Measurements from ENCODE around the gene TRIM73.
"Not testable (repeated sequence)": the region's sequence is repeated elsewhere in the genome, so short reads cannot be mapped to it uniquely, and the experiment has no call there.

The TRIM73 gene

DNA sequence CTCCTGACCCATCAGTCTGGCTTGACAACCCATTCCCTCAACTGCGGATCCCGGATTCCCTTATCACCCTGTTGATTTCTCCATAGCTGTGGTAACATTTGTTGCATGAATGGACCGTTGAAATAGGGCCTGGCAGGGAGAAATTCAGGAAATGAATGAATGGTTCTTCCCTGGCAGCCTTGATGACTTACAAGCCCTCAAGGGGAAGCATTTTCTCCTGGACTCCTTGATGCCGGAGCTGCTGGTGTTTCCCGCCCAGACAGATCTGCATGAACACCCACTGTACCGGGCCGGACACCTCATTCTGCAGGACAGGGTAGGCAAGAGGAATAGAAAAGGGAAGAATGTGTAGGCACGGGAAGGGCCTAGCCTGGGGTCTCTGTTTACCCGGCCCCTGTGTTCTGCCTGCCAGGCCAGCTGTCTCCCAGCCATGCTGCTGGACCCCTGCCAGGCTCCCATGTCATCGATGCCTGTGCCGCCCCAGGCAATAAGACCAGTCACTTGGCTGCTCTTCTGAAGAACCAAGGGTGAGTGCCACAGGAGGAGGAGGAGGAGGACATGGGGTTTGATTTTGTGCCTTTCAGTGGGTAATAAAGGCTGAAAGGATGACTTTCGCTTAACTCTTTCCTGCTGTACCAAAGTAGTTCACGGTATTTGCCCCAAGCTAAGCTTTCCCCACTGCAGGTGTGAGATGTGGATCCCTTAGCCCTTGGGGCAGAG is 19.4 kb downstream of the TRIM73 start:
- not testable (repeated sequence) for DNase-seq (ENCODE audit: low read depth); H3K4me3 ChIP-seq (ENCODE audit: control insufficient read depth, low read depth, low read length)

DNA sequence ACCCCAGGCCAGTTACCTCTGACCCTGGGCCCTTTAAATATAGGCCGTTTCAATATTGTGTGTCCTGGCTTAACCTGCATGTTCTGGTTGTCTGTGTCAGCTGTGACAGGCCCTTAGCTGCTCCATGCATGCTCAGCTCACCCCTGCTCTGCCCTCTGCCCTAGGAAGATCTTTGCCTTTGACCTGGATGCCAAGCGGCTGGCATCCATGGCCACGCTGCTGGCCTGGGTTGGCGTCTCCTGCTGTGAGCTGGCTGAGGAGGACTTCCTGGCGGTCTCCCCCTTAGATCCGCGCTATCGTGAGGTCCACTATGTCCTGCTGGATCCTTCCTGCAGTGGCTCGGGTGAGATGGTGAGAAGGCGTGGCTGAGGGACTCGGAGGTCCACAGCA is 20.0 kb downstream of the TRIM73 start:
- not testable (repeated sequence) for DNase-seq (ENCODE audit: low read depth); H3K4me3 ChIP-seq (ENCODE audit: control insufficient read depth, low read depth, low read length)

- not testable (repeated sequence) for H3K4me3 ChIP-seq (ENCODE audit: control insufficient read depth, low read depth, low read length); DNase-seq (ENCODE audit: low read depth)
These were observed 20.5 kb downstream of the TRIM73 start for GRCh38 chr7:75415829-75416373.

DNA sequence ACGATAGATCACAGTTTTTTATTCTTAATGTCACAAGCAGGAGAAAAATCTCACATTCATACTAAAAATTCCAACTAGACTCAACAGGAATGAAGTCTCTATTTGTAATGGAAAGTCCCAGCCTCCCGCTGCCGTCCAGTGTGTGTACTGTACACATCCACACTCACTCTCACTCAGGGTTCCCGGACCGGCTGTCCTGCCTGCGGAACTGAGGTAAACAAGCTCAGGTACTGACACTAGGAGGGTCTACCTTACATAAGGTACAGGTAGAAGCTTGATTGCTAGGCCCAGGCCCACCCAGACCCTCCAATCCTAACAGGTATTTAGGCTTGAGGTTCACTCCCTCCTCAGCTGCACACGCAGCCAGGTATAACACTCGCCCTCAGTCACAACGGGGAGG is 21.4 kb downstream of the TRIM73 start:
- not testable (repeated sequence) for DNase-seq (ENCODE audit: low read depth); H3K4me3 ChIP-seq (ENCODE audit: control insufficient read depth, low read depth, low read length)

DNA sequence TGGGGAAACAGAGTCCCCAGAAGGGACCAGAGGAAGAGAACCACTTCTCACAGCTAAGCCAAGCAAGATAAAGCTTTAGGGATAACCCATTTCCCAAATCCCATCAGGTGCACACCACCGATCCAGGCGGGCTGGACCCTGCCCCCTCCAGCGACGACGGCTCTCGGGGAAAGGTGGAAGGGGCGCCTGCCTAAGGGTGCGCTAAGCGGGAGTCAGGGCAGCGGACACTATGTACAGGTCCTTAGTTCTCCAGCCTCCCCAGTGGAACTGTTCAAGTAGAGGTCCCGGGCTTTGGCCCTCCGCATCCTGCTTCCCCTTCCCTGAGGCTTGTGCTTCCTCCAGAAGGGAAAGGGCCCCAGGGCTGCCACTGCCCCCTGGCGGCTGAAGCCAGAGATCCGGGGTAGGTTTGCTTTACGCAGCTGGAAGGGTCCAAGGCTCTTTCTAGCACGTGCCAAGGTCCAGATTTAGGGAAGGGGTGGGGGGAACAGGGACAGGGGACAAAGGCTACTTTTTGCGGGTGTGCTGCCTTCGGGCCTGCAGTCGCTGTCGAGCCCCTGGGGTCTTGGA is 22.9 kb downstream of the TRIM73 start:
- not testable (repeated sequence) for DNase-seq (ENCODE audit: low read depth); H3K4me3 ChIP-seq (ENCODE audit: control insufficient read depth, low read depth, low read length)

- DNase-seq (ENCODE audit: low read depth); H3K4me3 ChIP-seq (ENCODE audit: control insufficient read depth, low read depth, low read length): not testable (repeated sequence)
These were observed 23.8 kb downstream of the TRIM73 start for GRCh38 chr7:75419210-75419609.

DNA sequence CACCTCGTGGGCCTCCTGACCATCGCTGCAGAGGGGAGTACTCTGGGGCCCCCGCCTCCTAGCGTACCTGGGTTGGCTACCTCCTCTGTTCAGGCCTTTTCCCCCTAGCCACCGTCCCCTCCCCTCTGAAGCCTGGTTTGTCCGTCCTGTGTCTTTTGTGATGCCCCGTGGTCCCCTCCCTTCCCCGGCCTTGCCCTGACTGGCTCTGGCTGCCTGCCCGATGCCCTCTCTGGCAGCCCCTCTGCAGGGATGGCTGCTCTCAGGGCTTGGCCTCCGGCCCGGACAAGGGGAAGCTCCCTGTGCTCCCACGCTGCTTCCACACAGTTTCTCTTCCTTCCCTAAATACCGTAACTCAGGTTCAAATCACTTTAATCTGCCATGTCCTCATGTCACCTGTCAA is 24.3 kb downstream of the TRIM73 start:
- DNase-seq (ENCODE audit: low read depth); H3K4me3 ChIP-seq (ENCODE audit: control insufficient read depth, low read depth, low read length): not testable (repeated sequence)

- not testable (repeated sequence) for DNase-seq (ENCODE audit: low read depth); H3K4me3 ChIP-seq (ENCODE audit: control insufficient read depth, low read depth, low read length)
These were observed 24.7 kb downstream of the TRIM73 start for GRCh38 chr7:75420152-75420551.

DNA sequence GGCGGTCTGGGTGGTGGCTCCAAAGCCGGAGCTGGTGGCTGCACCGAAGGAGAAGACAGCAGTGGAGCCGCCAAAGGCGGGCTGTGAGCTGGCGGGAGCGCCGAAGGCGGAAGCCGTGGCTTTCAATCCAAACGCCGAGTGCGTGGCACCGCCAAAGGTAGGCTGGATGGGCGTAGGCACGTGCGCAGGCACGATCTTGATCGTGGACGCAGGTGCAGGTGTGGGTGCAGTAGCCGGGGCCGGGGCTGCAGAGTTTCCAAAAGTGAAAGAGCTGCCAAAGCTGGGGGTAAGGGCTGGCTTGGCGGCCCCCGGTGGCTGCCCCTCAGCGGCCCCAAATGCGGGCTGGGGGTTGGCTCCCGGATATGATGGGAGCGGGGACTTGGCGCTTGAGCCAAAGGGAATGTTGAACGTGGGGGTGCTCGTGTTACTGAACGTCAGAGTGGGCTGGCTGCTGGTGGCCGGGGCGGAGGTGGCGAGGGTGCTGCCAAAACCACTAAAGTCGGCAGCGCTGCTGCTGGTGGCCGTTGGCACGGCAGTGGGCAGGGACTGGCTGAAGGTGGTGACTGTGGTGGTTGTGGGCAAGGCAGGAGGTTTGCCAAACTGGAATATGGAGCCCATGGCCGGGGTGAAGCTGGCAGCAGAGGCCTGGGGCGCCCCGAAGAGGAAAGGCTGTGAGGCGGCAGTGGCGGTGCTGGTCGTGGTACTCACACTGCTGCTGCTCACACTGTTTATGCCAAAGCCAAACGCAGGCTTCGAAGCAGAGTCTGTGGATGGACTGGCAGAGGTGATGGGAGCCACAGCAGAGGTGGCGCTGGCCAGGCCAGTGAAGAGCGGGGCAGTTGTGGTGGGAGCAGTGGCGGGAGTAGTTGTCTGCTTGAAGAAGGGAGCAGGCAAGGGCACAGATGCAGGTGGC is 26.6 kb downstream of the TRIM73 start:
- DNase-seq (ENCODE audit: low read depth); H3K4me3 ChIP-seq (ENCODE audit: control insufficient read depth, low read depth, low read length): not testable (repeated sequence)

DNA sequence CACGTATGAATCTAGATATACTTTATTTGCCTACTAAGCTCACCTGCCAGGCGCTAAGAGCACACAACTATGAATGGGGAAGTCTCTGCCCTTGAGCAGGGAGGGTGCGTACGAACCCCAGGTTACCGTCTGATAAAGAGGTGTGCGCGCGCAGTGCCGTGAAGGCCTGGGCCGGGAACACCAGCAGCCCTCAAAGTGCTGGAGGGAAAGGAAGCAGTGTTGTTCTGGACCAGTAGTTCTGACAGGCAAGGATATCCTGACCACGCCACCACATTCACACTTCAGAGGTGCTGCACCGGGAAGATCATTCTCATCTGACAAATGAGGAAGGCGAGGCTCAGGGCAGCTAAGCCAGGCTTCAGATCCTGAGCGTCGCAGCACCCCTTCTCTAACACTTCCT is 28.1 kb downstream of the TRIM73 start:
- H3K4me3 ChIP-seq (ENCODE audit: control insufficient read depth, low read depth, low read length); DNase-seq (ENCODE audit: low read depth): not testable (repeated sequence)

GRCh38 chr7:75439000-75439399 is 43.6 kb downstream of the TRIM73 start:
- not testable (repeated sequence) for DNase-seq (ENCODE audit: low read depth)
- TF ChIP-seq CTCF (IDR thresholded peaks at IDR 0.05; ENCODE audit: control insufficient read depth, insufficient read depth, low read depth, low read length, missing control alignments): peak; percentile 3

GRCh38 chr7:75442101-75442464 is 46.7 kb downstream of the TRIM73 start:
- H3K4me3 ChIP-seq (ENCODE audit: control insufficient read depth, low read depth, low read length): peak overlapping the region; percentile 28
- DNase-seq (ENCODE audit: low read depth): not testable (repeated sequence)

More at GRCh38 chr7:75439000-75439399, 43.6 kb downstream of the TRIM73 start:
- H3K4me3 ChIP-seq (ENCODE audit: control insufficient read depth, low read depth, low read length): not testable (repeated sequence)

- DNase-seq (ENCODE audit: low read depth): not testable (repeated sequence)
- H3K4me3 ChIP-seq (ENCODE audit: control insufficient read depth, low read depth, low read length): peak overlapping the region; percentile 51
These were observed 47.2 kb downstream of the TRIM73 start for GRCh38 chr7:75442465-75443111.

DNA sequence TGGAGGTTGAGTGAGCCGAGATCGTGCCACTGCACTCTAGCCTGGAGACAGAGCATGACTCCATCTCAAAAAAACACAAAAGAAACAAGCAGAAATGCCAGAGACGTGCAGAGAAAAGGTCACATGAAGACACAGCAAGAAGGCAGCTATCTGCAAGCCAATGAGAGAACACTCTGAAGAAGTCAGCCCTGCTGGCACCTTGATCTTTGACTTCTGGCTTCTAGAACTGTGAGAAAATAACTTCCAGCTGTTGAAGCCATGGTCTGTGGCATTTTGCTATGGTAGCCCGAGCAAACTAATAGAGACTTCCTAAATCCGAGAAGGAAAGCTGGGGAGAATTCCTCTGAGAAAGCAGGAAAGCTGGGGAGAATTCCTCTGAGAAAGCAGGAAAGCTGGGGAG is 54.5 kb downstream of the TRIM73 start:
- H3K4me3 ChIP-seq (ENCODE audit: control insufficient read depth, low read depth, low read length); DNase-seq (ENCODE audit: low read depth): not testable (repeated sequence)
